RPMI7951 (cell line): ENCODE results near the gene TNFSF11. TPM values are rescaled to one million over a fixed set of nuclear protein-coding genes. Genes with fewer than 3 reads are reported as not detected.
A peak's percentile ranks its signal among the peaks of the same experiment; 100 is the strongest.

Experiments
- DNase-seq: peaks from one replicate; pipeline ENCODE4 v3.0.0-alpha.2; 2012; ENCODE audit warnings: low read depth
- total RNA-seq: library from RNA; depleted of rRNA; stranded (reverse); fragments of >200 nt; shearing (Covaris generic); gene quantifications from 2 replicates; pipeline ENCODE4 v1.2.3, GENCODE V29; 2014; rRNA removed

Gene TNFSF11
- total RNA-seq, 1 experiment from 2014 or later = not detected

- DNase-seq = peak; percentile 10
These were observed 78.9 kb downstream of the TNFSF11 start for GRCh38 chr13:42652642-42653415.

- no peak for DNase-seq
These were observed 79.7 kb downstream of the TNFSF11 start for GRCh38 chr13:42653679-42654078.

DNA sequence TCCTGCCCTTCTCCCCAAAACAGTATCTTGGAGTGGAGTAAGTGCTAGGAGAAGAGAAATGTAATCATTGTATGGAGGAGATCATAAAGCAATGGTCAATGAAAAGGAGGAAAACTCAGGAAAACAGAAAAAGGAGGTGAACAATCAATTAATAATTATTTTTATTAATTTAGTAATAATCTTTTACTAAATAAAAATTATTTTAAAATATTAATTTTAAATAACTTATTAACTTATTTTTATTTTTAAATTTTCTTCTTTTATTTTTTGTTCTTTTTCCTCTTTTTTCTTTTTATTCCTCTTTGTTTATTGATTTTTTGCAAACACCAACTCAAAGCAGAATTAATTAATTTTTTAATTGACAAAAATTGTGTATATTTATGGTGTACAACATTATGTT is 80.3 kb downstream of the TNFSF11 start:
- no peak for DNase-seq

- no peak for DNase-seq
These were observed 80.8 kb downstream of the TNFSF11 start for GRCh38 chr13:42654722-42655121.

DNA sequence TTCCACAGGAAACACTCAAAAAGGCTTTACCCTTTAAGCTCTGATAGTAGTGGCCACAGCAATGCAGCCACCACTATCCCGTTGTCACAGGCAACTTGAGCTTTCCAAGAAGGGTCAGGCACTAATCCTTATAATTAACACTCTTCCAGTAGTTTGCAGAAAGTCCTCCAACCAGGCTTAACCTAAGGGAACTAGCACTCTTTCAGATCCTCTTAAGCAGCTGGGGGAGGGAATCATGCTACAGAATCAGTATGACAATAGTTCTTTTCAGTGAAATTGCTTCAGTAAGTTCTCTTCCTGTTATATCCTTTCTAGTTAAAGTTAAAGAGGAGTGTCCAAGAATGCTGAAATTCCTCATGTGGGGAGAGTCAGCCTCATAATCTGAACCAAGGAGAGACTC is 82.2 kb downstream of the TNFSF11 start:
- DNase-seq = no peak

DNA sequence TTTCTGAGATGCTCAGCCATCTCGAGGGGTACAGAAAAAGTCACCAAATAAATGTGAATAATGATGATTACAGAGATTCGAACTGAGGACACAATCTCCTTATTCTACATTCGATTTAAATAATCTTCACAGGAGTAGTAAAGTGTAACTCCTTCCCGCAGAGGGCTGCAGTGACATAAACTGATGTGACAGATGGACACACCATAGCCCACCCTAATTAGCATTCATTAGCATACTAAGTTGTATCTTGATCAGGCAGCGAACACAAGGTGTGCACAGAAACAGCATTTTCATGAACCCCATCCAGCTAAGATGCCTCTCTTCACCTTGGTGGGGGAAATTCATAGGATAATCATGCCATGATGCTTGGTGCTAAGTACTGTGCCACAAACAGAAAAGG is 83.0 kb downstream of the TNFSF11 start:
- DNase-seq = no peak

Other genes starting within 250 kb of the TNFSF11 start
- not detected in 2 replicates for gene FAM216B, start 207.4 kb downstream of the TNFSF11 start, total RNA-seq